NOMO-1 (cell line): ENCODE measurements around the gene CDHR2.
"Not testable (repeated sequence)": the region's sequence is repeated elsewhere in the genome, so short reads cannot be mapped to it uniquely, and the experiment has no call there.

Experiments
- DNase-seq, 2 experiments: peaks; one replicate each; lab custom pipeline; 2025; ENCODE audit not compliant: unreplicated experiment in 2 of 2; lab: John Stamatoyannopoulos, UW

CDHR2 gene

GRCh38 chr5:176591667-176592066, 42.5 kb downstream of the CDHR2 start:
- not testable (repeated sequence) for DNase-seq

- no peak for DNase-seq
Observed at GRCh38 chr5:176592573-176592972, 43.4 kb downstream of the CDHR2 start.

- DNase-seq: no peak
Observed at GRCh38 chr5:176593273-176593869, 44.2 kb downstream of the CDHR2 start.

- DNase-seq: no peak
Observed at GRCh38 chr5:176594554-176594953, 45.4 kb downstream of the CDHR2 start.

- DNase-seq: no peak
Observed at GRCh38 chr5:176595386-176595943, 46.3 kb downstream of the CDHR2 start.

GRCh38 chr5:176596069-176596644, 47.0 kb downstream of the CDHR2 start:
- DNase-seq: no peak

- DNase-seq: peak in 1 of 2 experiments; percentile 38
Observed at GRCh38 chr5:176596689-176597416, 47.7 kb downstream of the CDHR2 start.

- DNase-seq: no peak
Observed at GRCh38 chr5:176597417-176598389, 48.6 kb downstream of the CDHR2 start.

- not testable (repeated sequence) for DNase-seq
Observed at GRCh38 chr5:176599749-176600430, 50.7 kb downstream of the CDHR2 start.

GRCh38 chr5:176601901-176602482, 52.9 kb downstream of the CDHR2 start:
- DNase-seq: no peak

- DNase-seq: no peak
Observed at GRCh38 chr5:176603091-176603490, 53.9 kb downstream of the CDHR2 start.

GRCh38 chr5:176606032-176606431, 56.9 kb downstream of the CDHR2 start:
- no peak for DNase-seq

GRCh38 chr5:176606875-176607274, 57.7 kb downstream of the CDHR2 start:
- no peak for DNase-seq

GRCh38 chr5:176608142-176608705, 59.1 kb downstream of the CDHR2 start:
- no peak for DNase-seq

- no peak for DNase-seq
Observed at GRCh38 chr5:176608937-176609723, 60.0 kb downstream of the CDHR2 start.

- DNase-seq: peak; percentile 32 to 39
Observed at GRCh38 chr5:176609724-176610434, 60.7 kb downstream of the CDHR2 start, which contains the start of gene GPRIN1. Gene GPRIN1 (minus strand): TSS chr5:176610156. CDS start chr5:176599834, 10,322 bp downstream.

GRCh38 chr5:176610435-176610773, 61.3 kb downstream of the CDHR2 start:
- DNase-seq: no peak

- DNase-seq: peak; percentile 56 to 61
Observed at GRCh38 chr5:176611435-176611834, 62.3 kb downstream of the CDHR2 start.
